ENCODE data around the gene CRLF3.

CRLF3 gene

GRCh38 chr17:30801671-30802070, 22.8 kb downstream of the CRLF3 start:
- no peak overlapping the region for H2BK12ac ChIP-seq (ENCODE audit: low read length)
- no peak overlapping the region for H3K4me3 ChIP-seq (ENCODE audit: low read length in 2 of 2)
- H2BK15ac ChIP-seq (ENCODE audit: low read length), result no peak overlapping the region
- H4K8ac ChIP-seq (ENCODE audit: low read depth, low read length), result no peak overlapping the region
- no peak overlapping the region for H3K4me2 ChIP-seq (ENCODE audit: insufficient read depth, low read length, poor library complexity, severe bottlenecking)
- H3K27ac ChIP-seq (replicated peaks; ENCODE audit: low read length), result no peak overlapping the region
- no peak overlapping the region for H2AFZ ChIP-seq (ENCODE audit: low read length)
- H2BK5ac ChIP-seq (ENCODE audit: low read length), result no peak overlapping the region
- no peak overlapping the region for H2AK5ac ChIP-seq (ENCODE audit: low read depth, low read length)
- H3K18ac ChIP-seq (ENCODE audit: low read length), result no peak overlapping the region
- no peak overlapping the region for H3K4ac ChIP-seq (ENCODE audit: low read length)
- H2BK120ac ChIP-seq (ENCODE audit: low read depth, low read length), result no peak overlapping the region
- peaks cover 0 to 3% of the 10 kb centered on the region in 2 donors for H3K4me1 ChIP-seq (ENCODE audit: control insufficient read depth in 2 of 2, insufficient read depth in 1 of 2, low read depth in 1 of 2, low read length in 2 of 2)
- WGBS, 2 donors (ENCODE audit: extremely low coverage in 2 of 2, insufficient read length in 2 of 2, insufficient replicate concordance in 1 of 2), result no CpG with 5 or more reads among the region's 1 CpG
- no peak for DNase-seq (ENCODE audit: low spot score)
- H3K23ac ChIP-seq (ENCODE audit: low read depth, low read length, poor library complexity), result no peak overlapping the region
- peaks cover 18 to 70% of the 10 kb centered on the region in 2 donors for H3K36me3 ChIP-seq (replicated peaks in 1 of 2; ENCODE audit: control insufficient read depth in 2 of 2, insufficient read depth in 2 of 2, low read length in 2 of 2)
- H4K91ac ChIP-seq (ENCODE audit: low read depth, low read length, poor library complexity), result no peak overlapping the region
- no peaks in the 10 kb centered on the region for H3K9me3 ChIP-seq (replicated peaks in 1 of 2; ENCODE audit: control insufficient read depth in 2 of 2, insufficient read depth in 1 of 2, low read depth in 1 of 2, low read length in 2 of 2)
- no peak overlapping the region for H3K9ac ChIP-seq (ENCODE audit: low read depth, low read length, poor library complexity)
- H3K14ac ChIP-seq (ENCODE audit: low read length), result no peak overlapping the region
- H3K79me1 ChIP-seq (ENCODE audit: low read depth, low read length), result no peaks in the 10 kb centered on the region
- no peaks in the 10 kb centered on the region for H3K27me3 ChIP-seq (ENCODE audit: control insufficient read depth in 3 of 3, insufficient read depth in 3 of 3, low read depth in 1 of 3, low read length in 3 of 3)

GRCh38 chr17:30796016-30796415, 28.5 kb downstream of the CRLF3 start:
- peaks cover 7 to 88% of the 10 kb centered on the region in 2 donors for H3K36me3 ChIP-seq (replicated peaks in 1 of 2; ENCODE audit: control insufficient read depth in 2 of 2, insufficient read depth in 2 of 2, low read length in 2 of 2)
- H3K27me3 ChIP-seq (ENCODE audit: control insufficient read depth in 3 of 3, insufficient read depth in 3 of 3, low read depth in 1 of 3, low read length in 3 of 3), result no peaks in the 10 kb centered on the region
- no peak overlapping the region for H3K27ac ChIP-seq (replicated peaks; ENCODE audit: low read length)
- H2BK15ac ChIP-seq (ENCODE audit: low read length), result no peak overlapping the region
- no peak overlapping the region for H3K4me2 ChIP-seq (ENCODE audit: insufficient read depth, low read length, poor library complexity, severe bottlenecking)
- no peaks in the 10 kb centered on the region for H3K4me1 ChIP-seq (ENCODE audit: control insufficient read depth in 2 of 2, insufficient read depth in 1 of 2, low read depth in 1 of 2, low read length in 2 of 2)
- no peak overlapping the region for H3K18ac ChIP-seq (ENCODE audit: low read length)
- H2BK5ac ChIP-seq (ENCODE audit: low read length), result no peak overlapping the region
- no peak overlapping the region for H3K4ac ChIP-seq (ENCODE audit: low read length)
- no peak overlapping the region for H2AFZ ChIP-seq (ENCODE audit: low read length)
- no peak overlapping the region for H3K23ac ChIP-seq (ENCODE audit: low read depth, low read length, poor library complexity)
- H3K4me3 ChIP-seq (ENCODE audit: low read length in 2 of 2), result no peak overlapping the region
- no peak overlapping the region for H2BK120ac ChIP-seq (ENCODE audit: low read depth, low read length)
- WGBS, 2 donors (ENCODE audit: extremely low coverage in 2 of 2, insufficient read length in 2 of 2, insufficient replicate concordance in 1 of 2), result no CpG with 5 or more reads among the region's 4 CpGs
- no peak overlapping the region for H4K91ac ChIP-seq (ENCODE audit: low read depth, low read length, poor library complexity)
- no peak overlapping the region for H3K9ac ChIP-seq (ENCODE audit: low read depth, low read length, poor library complexity)
- H4K8ac ChIP-seq (ENCODE audit: low read depth, low read length), result no peak overlapping the region
- no peaks in the 10 kb centered on the region for H3K79me1 ChIP-seq (ENCODE audit: low read depth, low read length)
- H2BK12ac ChIP-seq (ENCODE audit: low read length), result no peak overlapping the region
- no peaks in the 10 kb centered on the region for H3K9me3 ChIP-seq (replicated peaks in 1 of 2; ENCODE audit: control insufficient read depth in 2 of 2, insufficient read depth in 1 of 2, low read depth in 1 of 2, low read length in 2 of 2)
- H3K14ac ChIP-seq (ENCODE audit: low read length), result no peak overlapping the region
- DNase-seq (ENCODE audit: low spot score), result no peak
- no peak overlapping the region for H2AK5ac ChIP-seq (ENCODE audit: low read depth, low read length)

GRCh38 chr17:30794372-30794771, 30.1 kb downstream of the CRLF3 start:
- H2BK15ac ChIP-seq (ENCODE audit: low read length), result no peak overlapping the region
- no peak overlapping the region for H3K18ac ChIP-seq (ENCODE audit: low read length)
- H4K91ac ChIP-seq (ENCODE audit: low read depth, low read length, poor library complexity), result no peak overlapping the region
- H3K27ac ChIP-seq (replicated peaks; ENCODE audit: low read length), result no peak overlapping the region
- H3K36me3 ChIP-seq (replicated peaks in 1 of 2; ENCODE audit: control insufficient read depth in 2 of 2, insufficient read depth in 2 of 2, low read length in 2 of 2), result peaks cover 5 to 89% of the 10 kb centered on the region in 2 donors
- H3K27me3 ChIP-seq (ENCODE audit: control insufficient read depth in 3 of 3, insufficient read depth in 3 of 3, low read depth in 1 of 3, low read length in 3 of 3), result no peaks in the 10 kb centered on the region
- H2AFZ ChIP-seq (ENCODE audit: low read length), result no peak overlapping the region
- no peaks in the 10 kb centered on the region for H3K4me1 ChIP-seq (ENCODE audit: control insufficient read depth in 2 of 2, insufficient read depth in 1 of 2, low read depth in 1 of 2, low read length in 2 of 2)
- no peak overlapping the region for H3K9ac ChIP-seq (ENCODE audit: low read depth, low read length, poor library complexity)
- no peak overlapping the region for H2BK5ac ChIP-seq (ENCODE audit: low read length)
- no peak overlapping the region for H4K8ac ChIP-seq (ENCODE audit: low read depth, low read length)
- no peaks in the 10 kb centered on the region for H3K9me3 ChIP-seq (replicated peaks in 1 of 2; ENCODE audit: control insufficient read depth in 2 of 2, insufficient read depth in 1 of 2, low read depth in 1 of 2, low read length in 2 of 2)
- DNase-seq (ENCODE audit: low spot score), result no peak
- no peak overlapping the region for H3K4ac ChIP-seq (ENCODE audit: low read length)
- no peak overlapping the region for H3K23ac ChIP-seq (ENCODE audit: low read depth, low read length, poor library complexity)
- no peak overlapping the region for H3K4me2 ChIP-seq (ENCODE audit: insufficient read depth, low read length, poor library complexity, severe bottlenecking)
- no peak overlapping the region for H2BK12ac ChIP-seq (ENCODE audit: low read length)
- no peak overlapping the region for H3K4me3 ChIP-seq (ENCODE audit: low read length in 2 of 2)
- H2BK120ac ChIP-seq (ENCODE audit: low read depth, low read length), result no peak overlapping the region
- no peak overlapping the region for H2AK5ac ChIP-seq (ENCODE audit: low read depth, low read length)
- no peaks in the 10 kb centered on the region for H3K79me1 ChIP-seq (ENCODE audit: low read depth, low read length)
- WGBS, 2 donors (ENCODE audit: extremely low coverage in 2 of 2, insufficient read length in 2 of 2, insufficient replicate concordance in 1 of 2), result no CpG with 5 or more reads among the region's 5 CpGs
- no peak overlapping the region for H3K14ac ChIP-seq (ENCODE audit: low read length)

GRCh38 chr17:30793282-30793977, 31.1 kb downstream of the CRLF3 start:
- no peak overlapping the region for H2BK5ac ChIP-seq (ENCODE audit: low read length)
- H2BK15ac ChIP-seq (ENCODE audit: low read length), result no peak overlapping the region
- peaks cover 5 to 92% of the 10 kb centered on the region in 2 donors for H3K36me3 ChIP-seq (replicated peaks in 1 of 2; ENCODE audit: control insufficient read depth in 2 of 2, insufficient read depth in 2 of 2, low read length in 2 of 2)
- H3K9ac ChIP-seq (ENCODE audit: low read depth, low read length, poor library complexity), result no peak overlapping the region
- no peaks in the 10 kb centered on the region for H3K79me1 ChIP-seq (ENCODE audit: low read depth, low read length)
- no peak overlapping the region for H3K14ac ChIP-seq (ENCODE audit: low read length)
- H3K23ac ChIP-seq (ENCODE audit: low read depth, low read length, poor library complexity), result no peak overlapping the region
- no peaks in the 10 kb centered on the region for H3K27me3 ChIP-seq (ENCODE audit: control insufficient read depth in 3 of 3, insufficient read depth in 3 of 3, low read depth in 1 of 3, low read length in 3 of 3)
- no peaks in the 10 kb centered on the region for H3K9me3 ChIP-seq (replicated peaks in 1 of 2; ENCODE audit: control insufficient read depth in 2 of 2, insufficient read depth in 1 of 2, low read depth in 1 of 2, low read length in 2 of 2)
- no peaks in the 10 kb centered on the region for H3K4me1 ChIP-seq (ENCODE audit: control insufficient read depth in 2 of 2, insufficient read depth in 1 of 2, low read depth in 1 of 2, low read length in 2 of 2)
- no peak overlapping the region for H2BK120ac ChIP-seq (ENCODE audit: low read depth, low read length)
- no peak overlapping the region for H4K8ac ChIP-seq (ENCODE audit: low read depth, low read length)
- no peak overlapping the region for H2AFZ ChIP-seq (ENCODE audit: low read length)
- no peak overlapping the region for H3K4me3 ChIP-seq (ENCODE audit: low read length in 2 of 2)
- H2AK5ac ChIP-seq (ENCODE audit: low read depth, low read length), result no peak overlapping the region
- no peak for DNase-seq (ENCODE audit: low spot score)
- H3K4ac ChIP-seq (ENCODE audit: low read length), result no peak overlapping the region
- H3K27ac ChIP-seq (replicated peaks; ENCODE audit: low read length), result no peak overlapping the region
- no CpG with 5 or more reads among the region's 9 CpGs for WGBS, 2 donors (ENCODE audit: extremely low coverage in 2 of 2, insufficient read length in 2 of 2, insufficient replicate concordance in 1 of 2)
- H3K18ac ChIP-seq (ENCODE audit: low read length), result no peak overlapping the region
- no peak overlapping the region for H2BK12ac ChIP-seq (ENCODE audit: low read length)
- H3K4me2 ChIP-seq (ENCODE audit: insufficient read depth, low read length, poor library complexity, severe bottlenecking), result no peak overlapping the region
- H4K91ac ChIP-seq (ENCODE audit: low read depth, low read length, poor library complexity), result no peak overlapping the region

All from neuronal stem cell (in vitro differentiated cells).